ENCODE results near the gene BTD.

BTD gene

DNA sequence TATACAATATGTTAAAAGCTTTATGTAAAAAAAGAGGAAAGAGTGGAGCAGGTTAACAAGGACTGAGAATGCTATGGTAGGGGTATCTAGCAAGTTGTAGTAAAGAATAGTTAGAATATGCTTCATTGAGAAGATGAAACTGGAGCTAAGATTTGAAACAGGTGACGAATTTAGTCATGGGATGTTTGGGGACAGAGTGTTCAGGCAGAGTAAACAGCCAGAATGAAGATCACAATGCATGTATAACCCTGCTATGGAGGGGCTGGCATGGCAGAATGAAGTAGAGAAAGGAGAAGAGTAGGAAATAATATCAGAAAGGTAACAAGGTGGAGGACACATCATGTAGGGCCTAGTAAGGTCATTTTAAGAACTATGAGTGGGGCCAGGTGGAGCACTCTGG, 72.0 kb downstream of the BTD start:
- no peak for DNase-seq

DNA sequence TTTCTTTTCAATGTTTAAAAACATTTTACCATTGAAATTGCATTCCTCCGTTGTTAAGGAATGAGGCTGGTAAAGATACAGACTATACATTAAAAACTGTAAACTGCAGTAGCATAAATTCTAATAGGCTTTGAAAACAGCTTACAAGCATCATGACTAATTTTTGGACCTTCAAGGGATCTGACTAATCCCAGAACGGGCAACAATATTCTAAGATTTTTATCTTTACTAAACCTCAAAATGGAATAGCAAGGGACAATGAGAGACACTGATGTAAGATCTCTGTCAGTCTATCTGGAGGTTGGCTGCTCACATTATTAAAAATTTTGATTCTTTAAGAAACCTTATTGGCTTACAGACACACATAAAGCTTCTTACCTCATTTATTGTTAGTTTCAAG, 74.7 kb downstream of the BTD start:
- DNase-seq: no peak

DNA sequence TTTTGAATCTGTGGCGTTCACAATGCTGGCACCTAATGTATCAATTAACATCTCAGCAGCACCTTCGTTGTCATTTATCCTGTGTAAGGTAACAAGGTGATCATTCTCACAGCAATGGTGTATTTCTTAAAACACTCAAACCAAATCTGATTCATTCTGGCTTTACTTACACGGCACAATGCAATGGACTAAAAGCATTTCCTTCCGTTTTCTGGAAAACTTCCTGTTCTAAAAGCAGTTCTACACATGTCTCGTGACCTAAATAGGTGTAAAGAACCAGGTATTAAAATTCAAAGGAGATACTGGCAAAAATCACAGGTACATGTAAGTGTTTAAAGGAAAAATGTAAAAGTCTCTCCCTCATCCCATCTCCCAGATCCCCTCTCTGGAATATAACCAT, 77.8 kb downstream of the BTD start:
- no peak for DNase-seq

DNA sequence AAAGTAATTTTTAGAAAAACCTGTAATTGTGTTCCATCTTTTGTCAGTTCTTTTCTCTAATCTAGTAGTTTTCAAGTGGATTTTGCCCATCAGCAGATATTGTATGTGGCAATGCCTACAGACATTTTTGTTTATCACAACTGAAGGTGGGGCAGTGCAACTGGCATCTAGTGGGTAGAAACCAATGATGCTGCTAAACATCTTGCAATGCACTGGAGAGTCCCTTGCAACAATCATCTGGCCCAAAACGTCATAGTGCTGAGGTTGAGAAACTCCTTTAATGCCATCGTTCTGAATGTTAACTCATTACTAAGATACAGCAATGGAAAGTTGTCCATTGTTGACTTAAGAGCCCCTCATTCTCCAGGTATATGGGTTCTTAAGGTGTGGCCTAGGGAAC, 80.1 kb downstream of the BTD start:
- no peak for DNase-seq

DNA sequence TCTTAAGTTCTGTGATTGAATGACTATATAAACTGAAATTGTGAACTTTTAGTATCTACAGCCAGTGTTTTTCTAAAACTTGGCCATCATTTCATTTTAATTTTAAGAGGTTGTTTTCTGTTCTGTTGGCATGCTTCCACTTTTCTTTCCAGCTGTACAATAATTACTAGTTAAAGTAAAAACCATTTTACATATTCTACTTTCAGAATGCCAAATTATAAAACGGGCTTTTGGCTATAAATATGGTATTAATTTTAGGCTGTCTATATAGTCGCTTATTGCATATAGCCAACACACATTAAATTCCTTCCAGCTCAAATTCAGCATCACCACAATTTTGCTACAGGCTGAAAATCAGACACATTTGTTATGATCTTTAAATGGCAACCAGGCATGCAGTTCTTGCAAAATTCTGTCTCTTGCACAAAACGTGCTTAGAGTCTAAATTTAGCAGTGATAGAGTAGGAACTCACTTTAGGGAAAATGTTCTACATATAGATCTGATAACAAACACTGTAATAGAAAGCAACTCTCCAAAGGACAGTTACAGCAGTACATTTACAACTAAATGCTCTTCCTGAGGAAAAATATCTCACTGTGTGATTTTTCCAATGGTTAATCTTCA, 81.1 kb downstream of the BTD start:
- no peak for DNase-seq

DNA sequence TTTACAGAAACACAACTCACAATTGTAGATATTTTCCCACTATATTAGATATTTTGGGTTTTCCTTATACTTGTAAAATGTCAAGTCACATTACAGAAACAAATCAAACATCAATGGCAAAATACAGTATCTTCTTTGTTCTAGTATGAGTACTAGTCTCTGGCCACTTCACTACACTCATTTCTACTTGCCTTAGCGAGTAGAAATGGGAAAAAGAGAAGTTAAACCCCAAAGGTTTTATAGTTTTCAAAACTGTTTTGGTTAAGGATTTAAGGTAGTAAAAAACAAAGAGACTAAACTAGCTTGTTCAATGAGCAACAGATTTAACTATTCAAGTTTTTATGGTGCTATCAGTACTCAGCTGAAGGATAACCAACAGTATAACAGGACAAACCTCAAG, 81.7 kb downstream of the BTD start:
- no peak for DNase-seq

DNA sequence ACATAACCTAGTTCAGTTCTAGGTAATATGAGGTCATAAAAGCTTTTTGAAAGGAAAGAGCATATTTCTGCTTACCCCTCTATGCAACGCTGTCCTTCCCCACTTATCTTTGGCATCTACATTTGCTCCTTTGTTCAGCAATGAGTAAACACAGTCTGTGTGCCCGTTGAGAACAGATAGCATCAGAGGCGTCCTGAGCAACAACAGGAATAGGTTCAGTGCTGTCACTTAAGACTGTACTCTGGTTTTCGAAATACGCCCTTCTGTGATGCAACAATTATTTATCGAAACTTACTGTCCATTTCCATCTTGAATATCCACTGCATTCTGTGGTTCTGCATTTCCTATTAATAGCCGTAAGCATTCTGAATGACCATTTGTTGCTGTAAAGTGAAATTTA, 84.4 kb downstream of the BTD start:
- no peak for DNase-seq

DNA sequence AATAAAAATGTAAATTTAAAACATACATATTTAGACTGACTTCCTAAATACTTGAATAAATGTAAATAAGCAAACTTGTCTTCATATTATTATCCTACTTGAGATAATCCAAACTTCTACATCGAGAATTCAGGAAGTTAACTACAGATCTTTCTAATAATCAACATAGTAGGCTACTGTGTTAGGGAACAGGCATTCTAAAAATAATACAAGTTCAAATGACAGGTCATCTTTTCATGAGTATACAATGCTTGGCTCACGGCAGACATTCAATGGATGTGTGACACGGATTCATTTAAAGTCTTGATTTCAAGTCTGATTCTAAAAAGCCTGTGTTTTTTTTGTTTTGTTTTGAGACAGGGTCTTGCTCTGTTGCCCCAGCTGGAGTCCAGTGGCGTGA, 88.7 kb downstream of the BTD start:
- no peak for DNase-seq

DNA sequence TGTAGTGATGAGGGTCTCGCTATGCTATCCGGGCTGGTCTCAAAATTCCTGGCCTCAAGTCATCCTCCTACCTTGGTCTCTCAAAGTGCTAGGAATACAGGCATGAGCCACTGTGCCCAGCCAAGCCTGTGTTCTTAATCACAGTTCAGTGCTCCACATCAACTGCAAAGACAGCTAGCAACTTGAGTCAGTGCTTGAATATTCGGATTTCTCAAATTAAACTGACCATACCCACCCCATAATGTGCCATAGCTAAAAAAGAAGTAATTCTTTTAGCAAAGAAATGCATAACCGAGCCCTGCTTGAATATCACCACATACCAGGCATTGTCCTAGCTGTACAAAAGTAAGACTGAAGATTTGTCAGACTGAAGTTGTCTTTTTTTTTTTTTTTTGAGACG, 89.2 kb downstream of the BTD start:
- no peak for DNase-seq

DNA sequence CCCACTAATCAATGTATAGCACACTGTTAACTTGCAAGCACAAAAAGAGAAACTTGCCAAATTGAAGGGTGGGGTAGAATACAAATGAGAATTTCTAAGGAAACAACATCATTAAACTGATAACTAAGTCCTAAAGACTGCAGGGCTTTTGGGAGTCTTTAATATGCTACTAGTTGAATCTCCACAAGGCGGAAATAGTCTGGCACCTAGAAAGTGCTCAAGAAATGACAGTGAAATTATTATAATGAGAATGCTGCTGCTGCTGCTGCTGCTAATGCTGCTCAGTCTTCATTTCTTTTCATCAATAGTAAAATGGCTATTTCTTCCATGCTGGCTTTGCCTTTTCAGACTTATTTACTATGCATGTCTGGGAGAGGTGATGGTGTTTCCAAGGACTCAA, 91.8 kb downstream of the BTD start:
- no peak for DNase-seq

DNA sequence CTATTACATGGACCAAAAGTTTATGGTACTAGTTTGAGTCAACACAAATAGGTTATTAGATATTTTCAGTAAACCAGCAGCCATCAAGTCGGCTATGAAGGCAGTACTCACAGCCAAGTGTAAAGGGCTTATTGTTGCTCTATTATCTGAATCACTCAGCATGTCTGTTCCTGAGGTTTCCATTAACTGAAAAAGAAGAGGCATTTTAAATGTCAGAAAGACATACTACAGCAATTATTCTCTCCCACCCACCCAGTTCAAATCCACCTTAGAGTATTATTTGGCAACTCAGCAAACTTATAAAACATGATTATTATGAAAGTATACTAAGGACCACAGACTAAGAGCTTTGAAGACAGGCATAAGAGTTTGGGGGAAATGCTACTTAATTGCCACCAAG, 93.1 kb downstream of the BTD start:
- DNase-seq: no peak

Data from SIG-M5 (cell line).